HG03060 (cell line): Measurements from ENCODE around the gene WDFY1.

Experiments used
- ATAC-seq: cut with Tn5 transposase; IDR thresholded peaks from one replicate; pipeline ENCODE4 v1.9.1; 2021; ENCODE audit warnings: low read depth, moderate number of reproducible peaks; ENCODE audit not compliant: unreplicated experiment

WDFY1 gene

GRCh38 chr2:223959688-223960087 is 14.6 kb upstream of the WDFY1 start:
- ATAC-seq: no peak

DNA sequence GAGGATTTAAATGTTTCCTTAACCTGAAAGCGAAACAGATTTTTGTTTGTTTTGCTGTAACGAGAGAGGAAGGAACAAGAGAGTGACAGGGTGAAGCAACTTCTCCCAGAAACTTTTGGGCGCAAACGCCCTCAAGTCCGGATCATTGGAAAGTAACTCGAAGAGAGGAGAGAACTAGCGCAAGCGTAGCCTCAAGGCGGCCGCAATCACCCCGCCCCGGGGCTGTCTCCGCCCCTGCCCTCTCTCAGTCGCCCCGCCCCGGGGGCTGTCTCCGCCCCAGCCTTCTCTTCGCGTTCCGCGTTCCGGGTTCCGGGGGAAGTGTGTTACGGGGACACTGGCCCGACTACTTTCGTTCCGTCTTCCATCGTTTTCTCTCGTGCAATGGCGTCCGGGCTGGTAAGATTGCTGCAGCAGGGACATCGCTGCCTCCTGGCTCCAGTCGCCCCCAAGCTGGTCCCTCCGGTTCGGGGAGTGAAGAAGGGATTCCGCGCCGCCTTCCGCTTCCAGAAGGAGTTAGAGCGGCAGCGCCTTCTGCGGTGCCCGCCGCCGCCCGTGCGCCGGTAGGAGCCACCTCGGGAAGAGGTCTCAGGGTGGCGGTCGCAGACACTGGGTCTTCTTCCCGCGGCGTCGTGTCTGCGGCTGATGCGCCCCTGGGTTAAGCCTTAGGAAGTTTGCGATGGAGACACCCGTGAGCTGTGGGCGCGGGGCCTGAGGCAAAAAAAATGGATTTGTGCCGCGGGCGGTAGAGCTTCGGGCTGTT is 12.1 kb upstream of the WDFY1 start, which contains the start of gene MRPL44:
Gene MRPL44, plus strand, starts transcription at position 372 of the 760 bp plus-strand sequence. Its CDS starts 10 bp downstream, at position 382.
- peak; percentile 55 for ATAC-seq

- no peak for ATAC-seq
Observed at GRCh38 chr2:223956300-223956699, 11.2 kb upstream of the WDFY1 start.

DNA sequence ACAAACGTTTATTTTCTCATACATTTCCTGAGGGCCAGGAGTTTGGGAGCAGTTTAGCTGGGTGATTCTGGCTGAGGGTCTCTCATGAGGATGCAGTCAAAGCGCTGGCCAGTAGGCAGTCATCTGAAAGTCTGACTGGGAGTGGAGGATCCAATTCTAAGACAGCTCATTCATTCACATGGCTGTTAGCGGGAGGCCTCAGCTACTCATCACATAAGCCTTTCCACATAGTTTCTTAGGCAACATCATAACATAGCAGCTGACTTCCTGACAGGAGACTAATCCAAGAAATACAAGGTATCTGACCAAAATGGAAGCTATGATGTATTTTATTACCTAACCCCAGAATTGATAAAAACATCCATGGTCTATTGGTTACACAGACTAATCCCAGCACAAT is 9.3 kb upstream of the WDFY1 start:
- ATAC-seq: no peak

GRCh38 chr2:223952280-223952968 is 7.3 kb upstream of the WDFY1 start:
- peak; percentile 56 for ATAC-seq

GRCh38 chr2:223950448-223951347 is 5.6 kb upstream of the WDFY1 start:
- ATAC-seq: no peak

DNA sequence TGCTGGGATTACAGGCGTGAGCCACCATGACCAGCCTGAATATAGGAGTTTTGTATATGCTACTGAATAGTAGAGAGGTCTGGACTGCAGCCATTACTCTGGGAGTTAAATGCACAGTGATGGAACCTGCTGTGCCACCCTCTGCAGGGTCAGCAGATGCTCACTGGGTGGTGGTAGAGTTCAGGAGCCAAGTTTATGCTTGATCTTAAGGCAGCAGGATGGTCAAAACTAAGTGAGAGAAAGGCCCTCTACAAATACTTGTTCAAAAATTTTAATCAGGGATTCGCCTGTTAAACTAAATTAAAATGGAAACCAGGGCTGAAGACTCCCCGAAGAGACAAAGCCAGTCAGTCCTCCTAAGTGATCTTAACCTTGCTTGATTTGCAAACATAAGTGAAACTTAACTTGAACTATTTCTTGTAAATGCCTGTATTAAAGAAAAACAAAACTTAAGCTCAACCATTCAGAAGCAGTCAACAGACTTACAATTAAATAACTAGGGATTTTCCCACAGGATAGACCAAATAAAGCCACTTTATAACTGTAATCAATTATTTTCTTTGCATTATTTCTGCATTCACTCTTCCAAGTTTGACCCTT is 4.2 kb upstream of the WDFY1 start:
- ATAC-seq: no peak

GRCh38 chr2:223947711-223948205 is 2.6 kb upstream of the WDFY1 start:
- no peak for ATAC-seq

DNA sequence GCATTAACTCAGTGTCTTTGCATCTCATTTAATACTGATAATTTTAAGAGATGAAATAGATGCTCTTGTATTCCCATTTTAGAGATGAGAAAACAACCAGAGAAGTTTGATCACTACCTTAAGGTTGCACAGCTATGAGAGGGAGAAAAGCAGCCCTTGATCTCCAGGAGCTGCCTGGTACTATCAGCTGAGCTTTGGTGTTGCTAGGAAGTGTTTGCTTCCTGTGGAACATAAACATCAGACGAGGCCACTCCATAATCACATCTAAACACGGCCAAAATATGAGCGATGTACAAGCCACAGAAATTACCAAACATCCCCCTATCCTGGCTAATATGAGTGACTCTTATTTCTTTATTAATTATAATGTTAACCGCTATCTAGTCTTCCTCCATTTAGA is 620 bp upstream of the WDFY1 start:
- no peak for ATAC-seq

- ATAC-seq: no peak
Observed at GRCh38 chr2:223944166-223944702, 901 bp downstream of the WDFY1 start.

- no peak for ATAC-seq
Observed at GRCh38 chr2:223943561-223944008, 1.6 kb downstream of the WDFY1 start.

- no peak for ATAC-seq
Observed at GRCh38 chr2:223943135-223943534, 2.0 kb downstream of the WDFY1 start.

DNA sequence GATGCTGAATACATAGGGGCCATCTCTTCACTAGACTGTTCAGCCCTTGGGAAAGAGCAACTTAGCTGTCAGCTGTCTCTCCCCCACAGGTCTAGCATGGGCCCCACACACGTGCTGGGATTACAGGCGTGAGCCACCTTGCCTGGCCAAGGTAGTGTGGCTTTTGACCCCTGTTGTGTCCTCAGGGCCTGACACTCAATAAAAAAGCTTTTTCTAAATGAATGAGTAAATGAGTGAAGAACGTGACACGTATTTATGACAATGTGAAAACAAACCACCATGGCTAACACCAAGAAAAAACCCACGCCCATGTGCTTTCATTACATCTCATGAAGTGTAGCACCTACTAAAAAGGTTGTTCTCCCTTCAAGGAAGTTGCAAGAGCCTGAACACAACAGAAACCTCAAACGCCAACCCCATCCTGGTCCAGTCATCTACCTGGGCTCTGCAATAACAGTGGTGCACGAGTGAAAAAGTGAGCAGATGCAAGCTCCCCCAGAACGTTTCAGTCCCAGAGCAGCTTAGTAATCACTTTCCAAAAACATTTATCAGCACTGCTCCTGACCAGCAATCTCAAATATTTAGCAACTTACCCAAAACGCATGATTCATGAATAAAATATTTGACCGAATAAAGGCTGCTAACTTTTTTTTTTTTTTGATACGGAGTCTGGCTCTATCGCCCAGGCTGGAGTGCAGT is 3.4 kb downstream of the WDFY1 start:
- ATAC-seq: peak; percentile 67

DNA sequence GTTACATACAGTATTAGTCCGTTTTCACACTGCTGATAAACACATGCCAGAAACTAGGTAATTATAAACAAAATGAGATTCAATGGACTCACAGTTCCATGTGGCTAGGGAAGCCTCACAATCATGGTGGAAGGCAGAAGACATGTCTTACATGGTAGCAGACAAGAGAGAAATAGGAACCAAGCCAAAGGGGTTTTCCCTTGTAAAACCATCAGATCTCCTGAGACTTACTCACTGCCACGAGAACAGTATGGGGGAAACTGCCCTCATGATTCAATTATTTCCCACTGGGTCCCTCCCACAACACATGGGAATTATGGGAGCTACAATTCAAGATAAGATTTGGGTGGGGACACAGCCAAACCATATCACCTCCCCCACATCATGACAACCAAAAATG is 5.7 kb downstream of the WDFY1 start:
- peak; percentile 24 for ATAC-seq

DNA sequence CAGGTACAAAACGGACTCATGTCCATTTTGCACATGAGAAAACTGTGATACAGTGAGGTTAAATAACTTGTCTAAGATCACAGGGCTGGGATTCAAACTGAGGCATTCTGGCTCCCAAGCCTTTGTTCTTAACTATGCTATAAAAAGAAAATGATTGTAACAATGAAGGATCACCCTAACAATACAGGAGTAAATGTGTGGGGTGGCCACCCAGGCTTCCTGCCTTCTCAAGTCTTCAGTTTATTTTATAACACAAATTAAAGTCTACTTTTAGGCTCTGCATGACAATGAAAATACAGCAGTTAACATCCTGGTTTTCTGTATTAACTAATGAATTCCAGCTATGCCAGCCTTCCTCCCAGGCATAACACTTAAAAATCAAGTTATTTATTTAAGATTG is 7.6 kb downstream of the WDFY1 start:
- no peak for ATAC-seq

DNA sequence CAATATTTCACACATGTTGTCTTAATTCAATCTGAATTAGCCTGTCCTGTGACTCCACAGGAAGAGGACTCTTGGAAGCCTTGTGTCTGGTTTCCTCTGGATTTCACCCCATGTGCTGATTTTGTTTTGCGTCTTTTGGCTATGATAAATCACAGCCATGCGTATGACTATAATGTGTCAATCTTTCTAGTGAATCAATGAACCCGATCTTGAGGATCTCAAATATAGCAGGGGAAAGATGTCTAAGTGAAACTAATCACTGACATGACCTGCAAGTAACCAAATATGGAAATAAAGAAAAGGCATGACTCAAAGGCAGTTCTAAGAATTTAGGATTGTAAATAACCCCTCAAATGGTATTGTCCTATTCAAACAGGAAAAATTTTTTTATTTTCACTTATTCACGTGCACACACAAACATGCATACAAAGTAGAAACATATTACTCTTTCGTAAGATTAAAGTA is 8.2 kb downstream of the WDFY1 start:
- peak; percentile 31 for ATAC-seq

GRCh38 chr2:223935459-223936125 is 9.5 kb downstream of the WDFY1 start:
- no peak for ATAC-seq

DNA sequence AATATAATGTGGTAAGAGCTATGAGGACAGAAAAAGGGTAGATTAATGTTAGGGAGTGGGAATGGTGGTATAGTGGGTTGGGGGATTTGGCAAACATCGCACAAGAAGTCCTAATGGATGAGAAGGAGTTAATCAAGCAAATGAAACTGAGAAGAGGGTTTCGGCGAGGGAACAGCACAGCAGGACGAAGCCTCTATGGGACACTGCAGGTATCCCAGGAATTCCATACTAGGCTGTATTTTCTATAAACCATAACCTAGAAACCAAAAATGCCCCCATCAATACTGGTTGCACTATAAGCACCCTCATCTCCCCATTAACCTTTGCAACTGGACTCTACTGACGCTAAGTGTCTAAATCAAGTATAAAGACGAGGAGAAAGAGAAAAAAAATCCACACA is 10.3 kb downstream of the WDFY1 start:
- no peak for ATAC-seq
